PC-9 (cell line): ENCODE measurements around the gene CTDNEP1. TPM values are rescaled to one million over a fixed set of nuclear protein-coding genes. Genes with fewer than 3 reads are reported as not detected.

Experiments
- BruUV-seq: library from RNA; stranded (reverse); fragments of 400-500 nt; replicated peaks from 2 replicates; lab custom pipeline; 2021; lab: Mats Ljungman, UMichigan
- CTCF ChIA-PET: fragments of 300-600 bp; sonication (Branson Sonifier 250); formaldehyde crosslinking; loops from one replicate; lab custom pipeline; 2022; ENCODE audit warnings: antibody characterized with exemption; lab: Charles Lee
- POLR2A ChIA-PET: fragments of 300-600 bp; sonication (Branson Sonifier 250); formaldehyde crosslinking; loops from one replicate; lab custom pipeline; 2022; ENCODE audit warnings: antibody characterized with exemption; ENCODE audit not compliant: unreplicated experiment; lab: Charles Lee
- DNase-seq, 2 experiments: peaks; one replicate each; pipeline versions ENCODE4 v3.0.0 to v3.0.0-alpha.2; 2015 to 2022; ENCODE audit warnings: mixed read lengths in 1 of 2
- H2AFZ ChIP-seq: fragments of 200-600 bp; sonication (generic); 2 replicates; pipeline ENCODE4 v1.8.1; 2017; ENCODE audit warnings: antibody characterized with exemption
- H3F3A ChIP-seq: fragments of 200-600 bp; sonication (generic); 2 replicates; pipeline ENCODE4 v1.8.1; 2017; ENCODE audit warnings: antibody characterized with exemption, mild to moderate bottlenecking, low read depth; ENCODE audit not compliant: insufficient read depth
- H3K27ac ChIP-seq: fragments of 200-600 bp; sonication (generic); 2 replicates; pipeline ENCODE4 v1.6.1; 2016; ENCODE audit warnings: mixed run types
- H3K27me3 ChIP-seq: fragments of 200-600 bp; sonication (generic); 2 replicates; pipeline ENCODE4 v1.6.1; 2016; ENCODE audit warnings: low read depth, mixed run types; ENCODE audit not compliant: insufficient read depth
- H3K36me3 ChIP-seq: fragments of 200-600 bp; sonication (generic); 2 replicates; pipeline ENCODE4 v1.6.1; 2016; ENCODE audit warnings: low read depth, mixed run types
- H3K4me1 ChIP-seq: fragments of 200-600 bp; sonication (generic); replicated peaks from 2 replicates; pipeline ENCODE4 v1.6.1; 2016; ENCODE audit warnings: mixed run types; ENCODE audit not compliant: insufficient read depth
- H3K4me2 ChIP-seq: fragments of 200-600 bp; sonication (generic); 2 replicates; pipeline ENCODE4 v1.6.1; 2017; ENCODE audit warnings: mixed run types
- H3K4me3 ChIP-seq: fragments of 200-600 bp; sonication (generic); 2 replicates; pipeline ENCODE4 v1.6.1; 2016; ENCODE audit warnings: mixed run types
- H3K79me2 ChIP-seq: fragments of 200-600 bp; sonication (generic); 2 replicates; pipeline ENCODE4 v1.6.1; 2017; ENCODE audit warnings: low read depth, mixed run types
- H3K9me2 ChIP-seq: fragments of 200-600 bp; sonication (generic); 2 replicates; pipeline ENCODE4 v1.8.1; 2017; ENCODE audit warnings: mild to moderate bottlenecking; ENCODE audit not compliant: insufficient read depth
- H3K9me3 ChIP-seq: fragments of 200-600 bp; sonication (generic); 2 replicates; pipeline ENCODE4 v1.8.1; 2016; ENCODE audit warnings: low read depth; ENCODE audit not compliant: insufficient read depth
- H4K20me1 ChIP-seq: fragments of 200-600 bp; sonication (generic); 2 replicates; pipeline ENCODE4 v1.8.1; 2017; ENCODE audit not compliant: insufficient read depth
- CTCF ChIP-seq: fragments of 200-600 bp; sonication (generic); conservative IDR thresholded peaks from 2 replicates; pipeline ENCODE4 v1.6.1; 2017; ENCODE audit warnings: mixed run types, antibody characterized with exemption, mild to moderate bottlenecking, moderate library complexity
- EZH2 ChIP-seq: fragments of 200-600 bp; sonication (generic); IDR thresholded peaks from 2 replicates; pipeline ENCODE4 v1.8.0; 2017; ENCODE audit warnings: antibody characterized with exemption, low read depth
- intact Hi-C: fragments of 100-400 bp; cut with micrococcal nuclease; formaldehyde crosslinking; loops from one replicate; pipeline ENCODE4 v1.10.0; 2022; ENCODE audit not compliant: unreplicated experiment
- total RNA-seq: library from RNA; stranded (reverse); gene quantifications from 2 replicates; pipeline ENCODE4 v1.2.3, GENCODE V29; 2021

Gene CTDNEP1
- total RNA-seq, 1 experiment from 2014 or later: 203 TPM

GRCh38 chr17:7219812-7220592, 31.5 kb downstream of the CTDNEP1 start, which contains the start of the genes ACADVL and DLG4:
TSS of gene ACADVL (plus strand) at chr17:7219938. CDS start at chr17:7219985, 47 bp downstream.
TSS of gene DLG4 (minus strand) at chr17:7219836.
- Histone ChIP-seq H4K20me1 (peaks cover 36% of the 10 kb centered on the region), H3F3A (peaks cover 48% of the 10 kb centered on the region), H3K79me2 (peaks cover 34% of the 10 kb centered on the region), H3K4me3 (peak within 1 kb of the TSS; percentile 77), H3K9me2 (no peaks in the 10 kb centered on the region), H3K4me2 (peak within 1 kb of the TSS; percentile 89), H3K27ac (peak within 1 kb of the TSS; percentile 98), H3K9me3 (no peaks in the 10 kb centered on the region), H3K4me1 (peaks cover 36% of the 10 kb centered on the region), H3K36me3 (peaks cover 31% of the 10 kb centered on the region), H3K27me3 (no peaks in the 10 kb centered on the region), H2AFZ (peak within 1 kb of the TSS; percentile 84)
- BruUV-seq: TSS peak; percentile 51
- ChIA-PET POLR2A (interaction anchor here (0.5 to 1.1 kb wide), 14 partner anchors 10 to 258 kb away, joined by 3 to 11 read pairs (median 5); partner anchors contain the start of genes DVL2, GABARAP and PHF23), CTCF (interaction anchor here (0.5 to 2.2 kb wide), 5 partner anchors 19 to 234 kb away, joined by 3 to 30 read pairs (median 4); partner anchors contain the start of genes GABARAP and PHF23)
- peak; percentile 95 to 98 for DNase-seq
- intact Hi-C loops: loop anchor here (5.0 kb wide), 1 partner anchor 87 kb away; the partner anchor contains the start of gene EIF5A
- TF ChIP-seq CTCF (no peak), EZH2 (no peak)

- CTCF ChIA-PET: interaction anchor here (0.7 to 2.2 kb wide), 3 partner anchors 22 to 173 kb away, joined by 4 to 30 read pairs (median 4); partner anchors contain the start of gene GABARAP
Observed at GRCh38 chr17:7219229-7219811, 32.2 kb downstream of the CTDNEP1 start.

More at GRCh38 chr17:7219229-7219811, 32.2 kb downstream of the CTDNEP1 start:
- Histone ChIP-seq H3K27ac (peak overlapping the region; percentile 98), H2AFZ (peak overlapping the region; percentile 84), H3K36me3 (peaks cover 31% of the 10 kb centered on the region), H3K79me2 (peaks cover 34% of the 10 kb centered on the region), H3K4me1 (peaks cover 41% of the 10 kb centered on the region), H3K27me3 (no peaks in the 10 kb centered on the region), H3K9me3 (no peaks in the 10 kb centered on the region), H3F3A (peaks cover 50% of the 10 kb centered on the region), H4K20me1 (peaks cover 36% of the 10 kb centered on the region), H3K4me3 (peak overlapping the region; percentile 77), H3K9me2 (no peaks in the 10 kb centered on the region), H3K4me2 (peak overlapping the region; percentile 89)
- BruUV-seq: TSS peak; percentile 20
- POLR2A ChIA-PET: interaction anchor here (0.5 to 0.7 kb wide), 4 partner anchors 15 to 87 kb away, joined by 4 to 7 read pairs (median 6); partner anchors contain the start of gene DVL2
- no peak for DNase-seq
- intact Hi-C loops: no loop called here
- TF ChIP-seq EZH2: no peak
- TF ChIP-seq CTCF: no peak
